22Rv1 (cell line): ENCODE results near the gene THRSP.
"Not testable (repeated sequence)": the region's sequence is repeated elsewhere in the genome, so short reads cannot be mapped to it uniquely, and the experiment has no call there.

Source experiments
- H3K27ac ChIP-seq: fragments of 450-650 bp; 2 replicates; pipeline ENCODE4 v1.5.1; 2017
- CTCF ChIP-seq: fragments of 450-650 bp; IDR thresholded peaks from 2 replicates; pipeline ENCODE4 v1.5.1; 2017; ENCODE audit warnings: mild to moderate bottlenecking
- ZFX ChIP-seq: fragments of 450-650 bp; IDR thresholded peaks from 2 replicates; pipeline ENCODE4 v1.6.1; 2017; ENCODE audit warnings: antibody characterized with exemption, borderline replicate concordance

Gene THRSP

DNA sequence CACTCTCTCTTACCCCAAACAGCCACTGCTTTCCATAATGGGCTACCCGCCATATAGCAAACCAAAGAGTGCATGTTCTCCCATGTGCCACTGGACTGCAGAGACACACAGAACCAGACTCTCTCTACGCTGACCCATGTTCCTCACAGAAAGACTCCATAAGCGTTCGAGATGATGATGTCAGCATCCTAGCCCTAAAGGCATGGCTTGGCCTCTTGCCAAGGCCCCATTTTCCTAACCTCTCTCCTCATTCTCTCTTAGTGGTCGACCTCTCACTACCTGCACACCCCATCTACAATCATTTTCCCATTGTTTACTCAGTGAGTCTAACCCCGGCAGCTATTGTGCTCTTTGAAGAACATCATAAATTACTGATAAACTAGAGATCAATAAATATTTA lies 11.1 kb downstream of the THRSP start:
- no peak for TF ChIP-seq CTCF
- H3K27ac ChIP-seq = peak overlapping the region; percentile 55

- TF ChIP-seq ZFX = no peak
- TF ChIP-seq CTCF = no peak
- no peak overlapping the region; the same call in 1 of the 2 replicates for H3K27ac ChIP-seq
These were observed 13.2 kb downstream of the THRSP start for GRCh38 chr11:78076733-78077403.

DNA sequence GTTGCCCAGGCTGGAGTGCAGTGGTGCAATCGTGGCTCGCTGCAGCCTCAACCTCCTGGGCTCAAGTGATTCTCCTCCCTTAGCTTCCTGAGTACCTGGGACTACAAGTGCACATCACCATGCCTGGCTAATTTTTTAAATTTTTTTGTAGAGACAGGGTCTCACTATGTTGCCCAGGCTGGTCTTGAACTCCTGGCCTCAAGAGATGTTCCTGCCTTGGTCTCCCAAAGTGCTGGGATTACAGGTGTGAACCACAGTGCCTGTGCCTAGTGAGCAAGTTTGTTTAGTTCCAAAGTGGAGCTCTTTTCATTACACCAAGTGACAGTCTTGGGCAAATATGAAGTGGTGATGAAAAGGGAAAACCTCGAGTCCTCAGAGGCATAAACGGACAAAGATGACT lies 13.9 kb downstream of the THRSP start:
- H3K27ac ChIP-seq = not testable (repeated sequence)

- peak overlapping the region; percentile 66 for H3K27ac ChIP-seq
These were observed 14.8 kb downstream of the THRSP start for GRCh38 chr11:78078218-78079167.

DNA sequence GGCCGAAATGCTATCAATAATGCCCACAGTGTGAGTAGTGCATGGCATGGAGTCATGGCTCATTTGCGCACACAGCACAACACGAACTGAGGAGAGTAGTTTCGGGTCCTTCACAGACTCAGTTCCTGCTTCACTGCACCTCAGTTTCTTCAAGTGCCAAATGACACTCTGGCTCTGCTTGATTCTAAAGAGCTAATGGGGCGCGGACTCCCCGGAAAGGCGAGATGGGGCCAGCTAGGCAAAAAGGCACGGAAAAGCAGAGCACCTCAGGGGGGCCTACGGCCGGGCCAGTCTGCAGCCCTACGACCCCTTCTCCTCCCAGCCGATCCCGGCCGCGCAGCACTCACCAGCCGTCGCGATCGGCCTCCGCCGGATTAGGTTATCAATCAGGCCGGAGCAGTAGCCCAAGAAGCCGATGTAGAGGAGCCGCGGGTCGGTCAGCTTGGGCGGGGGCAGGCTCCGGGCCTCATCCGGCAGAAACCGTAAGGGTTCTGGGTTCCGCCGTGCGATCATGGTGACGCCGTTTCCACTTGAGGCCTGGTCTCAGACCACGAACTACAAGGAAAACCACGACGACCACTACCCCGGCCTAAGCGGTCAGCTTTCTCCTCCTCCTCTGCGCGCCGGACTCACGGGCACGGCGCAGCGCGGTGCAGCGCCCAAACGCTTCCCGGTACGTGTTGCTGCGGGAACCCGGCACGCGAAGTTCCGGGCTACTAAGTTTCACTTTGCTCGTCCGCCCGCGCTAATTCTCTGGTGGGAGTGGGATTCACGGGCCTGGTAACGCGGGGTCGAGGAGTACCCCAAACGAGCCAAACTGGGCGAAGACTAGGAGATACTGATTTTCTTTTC lies 15.8 kb downstream of the THRSP start, which contains the start of gene NDUFC2:
Gene NDUFC2 (minus strand): TSS at position 631 of the 852 bp plus-strand sequence. CDS start 118 bp downstream, at position 513.
- TF ChIP-seq CTCF (no peak), ZFX (no peak)
- peak within 1 kb of the TSS; percentile 66 for H3K27ac ChIP-seq

More at GRCh38 chr11:78078218-78079167, 14.8 kb downstream of the THRSP start:
- TF ChIP-seq CTCF = no peak
- no peak for TF ChIP-seq ZFX

DNA sequence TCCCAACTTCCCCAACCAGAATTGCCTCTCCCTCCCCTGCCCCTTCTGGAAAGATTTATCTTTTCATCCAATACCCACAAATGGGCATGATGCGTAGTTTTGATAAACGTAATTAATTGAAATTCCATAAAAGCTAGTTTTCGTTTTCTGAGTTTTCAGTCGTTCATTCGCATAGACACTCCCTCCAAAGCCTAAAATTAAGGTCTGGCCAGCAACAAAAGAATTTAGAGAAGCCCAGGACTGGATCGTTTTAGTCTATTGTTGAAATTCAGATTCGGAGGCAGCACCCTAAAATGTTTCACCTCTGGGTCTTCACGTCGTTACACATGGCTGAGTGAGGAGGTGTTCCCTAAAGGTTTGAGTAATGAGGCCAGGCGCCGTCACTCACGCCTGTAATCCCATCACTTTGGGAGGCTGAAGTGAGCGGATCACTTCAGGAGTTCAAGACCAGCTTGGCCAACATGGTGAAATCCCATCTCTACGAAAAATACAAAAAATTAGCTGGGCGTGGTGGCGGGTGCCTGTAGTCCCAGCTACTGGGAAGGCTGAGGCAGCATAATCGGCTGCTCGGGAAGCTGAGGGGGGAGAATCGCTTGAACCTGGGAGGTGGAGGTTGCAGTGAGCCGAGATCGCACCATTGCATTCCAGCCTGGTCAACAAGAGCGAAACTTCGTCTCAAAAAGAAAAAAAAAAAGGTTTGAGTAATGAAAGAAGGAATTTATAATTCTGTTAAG lies 16.6 kb downstream of the THRSP start:
- TF ChIP-seq CTCF (no peak), ZFX (no peak)
- peak overlapping the region; percentile 66 for H3K27ac ChIP-seq
